HG03575 (cell line): ENCODE measurements around the gene RUVBL1.
"Not testable (repeated sequence)": the region's sequence is repeated elsewhere in the genome, so short reads cannot be mapped to it uniquely, and the experiment has no call there.

Source experiments
- ATAC-seq: cut with Tn5 transposase; IDR thresholded peaks from one replicate; pipeline ENCODE4 v1.9.1; 2021; ENCODE audit not compliant: unreplicated experiment, insufficient number of reproducible peaks, low FRiP score; ENCODE audit errors: extremely low read depth

The RUVBL1 gene

DNA sequence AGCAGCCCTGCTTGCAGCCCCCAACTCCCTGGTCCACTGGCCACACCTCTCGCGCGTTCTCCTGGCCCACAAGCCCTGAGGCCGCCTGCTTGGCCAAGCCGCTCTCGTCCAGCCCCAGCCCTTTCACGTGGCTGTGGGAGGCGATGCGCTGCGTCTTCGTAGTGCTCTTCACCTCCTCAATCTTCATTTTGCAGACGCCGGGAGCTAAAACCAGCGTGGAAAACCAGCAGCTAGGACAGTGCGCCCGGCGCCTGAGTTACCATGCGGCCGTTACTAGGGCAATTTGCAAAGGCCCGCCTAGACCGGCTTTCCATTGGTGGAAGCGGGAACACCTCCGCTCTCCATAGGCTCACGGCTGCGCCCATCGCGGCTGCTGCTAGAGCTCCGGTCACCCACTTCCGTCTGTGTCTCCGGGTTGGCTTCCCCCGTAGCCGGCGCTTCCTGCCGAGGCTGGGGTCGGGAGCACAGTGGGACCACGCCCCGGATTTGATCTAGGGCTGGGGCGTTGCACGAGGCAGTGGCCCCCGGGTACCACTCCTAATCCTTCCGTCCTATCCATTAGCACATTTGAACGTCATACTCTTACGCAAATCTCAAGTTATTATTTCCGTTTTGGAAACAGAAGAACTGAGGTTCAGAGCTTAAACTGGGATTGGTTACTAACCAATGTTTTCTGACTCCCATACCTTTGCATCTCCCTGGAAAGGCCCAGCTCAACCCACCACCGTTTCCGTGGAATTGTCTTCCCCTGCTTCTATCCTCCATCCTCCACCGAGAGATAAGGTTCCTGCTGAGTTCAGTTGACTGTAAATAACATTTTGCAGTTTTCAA is at the start of gene RUVBL1:
RUVBL1 (minus strand) TSS at position 275 of the 831 bp plus-strand sequence; CDS start at position 187, 88 bp downstream.
- ATAC-seq, result peak; percentile 68

DNA sequence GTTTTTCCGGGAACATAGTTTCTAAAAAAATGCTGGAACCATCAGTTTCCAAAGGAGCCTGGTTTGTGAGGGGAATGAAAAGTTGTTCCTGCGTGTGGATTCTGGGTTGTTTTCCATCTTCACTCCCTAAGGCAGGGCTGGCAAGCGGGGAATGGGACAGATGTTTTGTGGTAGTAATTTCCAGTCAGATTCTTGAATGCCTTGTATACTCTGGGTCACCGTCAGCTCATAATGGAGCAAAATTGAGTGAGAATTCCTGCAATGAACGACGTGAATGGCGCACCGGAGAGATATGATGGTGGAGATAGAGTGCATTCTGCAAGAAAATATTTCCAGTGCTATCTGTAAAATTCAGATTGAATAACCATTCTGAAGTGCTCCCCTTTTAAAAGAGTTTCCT is 49.6 kb upstream of the RUVBL1 start:
- ATAC-seq, result no peak

DNA sequence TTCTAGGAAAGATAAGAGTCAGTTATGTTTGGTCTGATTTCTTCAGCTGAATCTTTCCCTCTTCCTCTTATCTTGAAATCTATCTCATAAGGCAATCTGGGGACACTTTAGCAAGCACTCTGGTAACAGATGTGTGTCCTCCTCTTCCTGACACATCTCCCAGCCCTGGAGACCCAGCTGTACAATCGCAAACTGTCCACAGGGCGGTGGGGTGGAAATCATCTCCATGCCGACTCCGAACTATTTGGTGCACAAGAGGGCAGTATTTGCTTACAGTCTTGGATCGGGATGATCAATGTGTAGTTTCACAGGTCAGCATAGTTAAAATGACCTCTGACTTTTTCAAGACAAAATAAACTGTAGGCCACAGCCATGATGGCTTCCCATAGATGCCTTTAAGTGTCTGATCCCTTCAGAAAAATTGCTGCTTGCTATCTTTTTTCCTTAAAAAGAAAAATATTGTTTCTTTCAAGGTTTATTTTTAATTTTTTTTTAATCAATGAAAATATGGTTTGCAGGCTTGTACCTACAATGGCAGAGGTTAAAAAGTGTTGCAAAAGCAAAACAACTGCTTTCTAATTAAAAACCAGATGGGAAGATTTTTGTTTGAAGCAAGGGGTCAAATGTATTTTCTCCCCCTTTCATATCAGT is 47.4 kb upstream of the RUVBL1 start:
- ATAC-seq, result no peak

DNA sequence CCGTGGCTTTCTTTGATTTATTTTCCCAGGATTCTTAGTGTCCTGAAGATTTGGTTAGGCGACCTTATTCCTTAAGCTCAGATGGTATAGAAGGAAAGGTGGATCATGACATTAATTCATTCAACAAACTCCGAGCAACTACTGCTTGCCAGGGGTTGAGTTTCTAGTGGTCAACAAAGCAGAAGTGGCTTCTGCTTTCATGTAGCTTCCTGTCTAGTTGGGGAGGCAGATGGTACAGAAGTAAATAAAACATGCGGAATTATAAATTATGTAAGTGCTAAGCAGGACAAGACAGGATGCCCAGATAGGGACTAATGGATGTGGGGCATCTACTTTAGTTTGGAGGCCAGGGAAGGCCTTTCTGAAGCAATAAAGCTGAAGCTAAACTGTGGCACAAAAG is 45.2 kb upstream of the RUVBL1 start:
- ATAC-seq, result no peak

DNA sequence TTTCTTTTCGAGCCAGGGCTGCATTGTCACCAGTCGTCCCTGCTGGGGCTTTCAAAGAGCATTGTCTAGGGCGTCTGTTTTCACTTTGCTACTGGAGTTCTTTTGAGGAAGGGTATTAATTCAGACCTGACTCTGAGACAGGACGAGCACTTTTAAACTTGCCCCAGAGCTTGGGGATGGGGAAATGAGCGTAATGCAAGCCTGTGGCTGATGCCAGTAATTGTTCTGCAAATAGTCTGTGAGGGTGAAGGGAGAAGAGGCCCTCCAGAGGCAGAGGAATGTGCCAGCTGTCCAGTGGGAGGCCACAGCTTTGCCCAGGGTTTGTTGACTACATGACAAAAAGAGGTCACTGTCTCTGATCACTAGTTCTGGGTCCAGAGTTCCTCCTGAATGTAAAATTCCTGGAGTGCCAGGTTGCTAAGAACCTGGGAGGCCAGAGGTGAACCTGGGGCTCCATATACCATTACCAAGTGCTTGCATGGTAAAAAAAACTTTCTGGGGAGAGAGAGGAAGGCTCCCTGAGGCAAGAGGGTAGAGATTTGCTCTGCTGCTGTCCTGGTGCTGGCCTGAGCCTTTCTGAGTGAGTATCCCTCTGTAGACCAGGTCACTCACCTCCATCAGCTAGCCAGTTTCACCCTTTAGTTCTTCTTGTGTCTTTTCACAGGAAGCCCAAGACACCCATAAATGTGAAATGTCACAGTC is 44.5 kb upstream of the RUVBL1 start:
- ATAC-seq, result no peak

DNA sequence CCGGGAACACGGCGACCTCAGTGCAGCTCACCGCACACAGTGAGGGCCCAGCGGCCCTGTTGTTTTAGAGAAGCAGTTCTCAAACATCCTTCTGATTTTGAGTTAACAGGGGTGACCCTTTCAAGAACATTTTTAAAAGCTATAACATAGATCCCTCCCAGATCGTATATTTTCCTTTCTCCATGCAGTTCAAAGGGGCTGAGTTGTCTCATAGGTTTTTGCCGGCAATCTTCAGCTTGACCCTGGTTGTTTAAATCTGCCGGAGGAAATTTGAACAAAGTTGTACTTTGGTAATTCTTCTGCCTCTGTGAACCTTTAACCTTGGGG is 44.0 kb upstream of the RUVBL1 start:
- ATAC-seq, result no peak

DNA sequence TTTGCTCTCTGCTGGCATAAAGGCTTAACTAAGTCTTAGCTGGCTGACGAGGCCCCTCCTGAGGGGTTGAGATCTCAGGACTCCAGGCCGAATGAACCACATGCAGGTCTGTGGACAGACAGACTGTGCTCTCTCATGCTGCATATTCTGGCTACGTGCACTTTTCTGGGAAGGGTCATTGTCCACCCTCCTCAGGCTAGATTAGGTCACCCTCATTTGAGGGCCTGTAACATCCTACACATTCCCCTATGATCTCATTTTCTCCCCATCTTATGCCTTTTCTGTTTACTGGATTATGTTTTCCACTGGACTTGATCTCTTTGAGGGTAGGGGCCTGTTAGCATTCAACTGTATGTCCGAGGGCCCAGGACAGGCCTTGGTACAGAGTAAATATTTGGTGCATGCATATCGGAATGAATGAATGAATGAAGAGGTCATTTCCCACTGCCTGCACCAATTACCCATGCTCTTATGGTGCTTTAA is 43.4 kb upstream of the RUVBL1 start:
- ATAC-seq, result no peak

DNA sequence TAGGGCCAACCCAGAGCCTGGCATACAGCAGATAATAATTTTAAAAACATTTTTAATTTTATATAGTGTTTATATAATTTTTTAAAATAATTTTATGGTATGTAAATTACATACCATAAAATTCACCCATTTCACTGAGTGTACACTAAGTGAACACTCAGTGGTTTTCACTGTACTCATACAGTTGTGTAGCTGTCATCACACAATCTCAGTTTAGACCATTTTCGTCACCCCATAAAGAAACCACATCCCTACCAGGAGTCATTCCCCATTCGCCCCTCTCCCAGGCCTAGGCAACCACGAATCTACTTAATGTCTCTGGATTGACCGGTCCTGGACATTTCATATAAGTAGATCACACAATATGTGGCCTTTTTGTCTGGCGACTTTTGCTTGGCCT is 39.8 kb upstream of the RUVBL1 start:
- no peak for ATAC-seq

DNA sequence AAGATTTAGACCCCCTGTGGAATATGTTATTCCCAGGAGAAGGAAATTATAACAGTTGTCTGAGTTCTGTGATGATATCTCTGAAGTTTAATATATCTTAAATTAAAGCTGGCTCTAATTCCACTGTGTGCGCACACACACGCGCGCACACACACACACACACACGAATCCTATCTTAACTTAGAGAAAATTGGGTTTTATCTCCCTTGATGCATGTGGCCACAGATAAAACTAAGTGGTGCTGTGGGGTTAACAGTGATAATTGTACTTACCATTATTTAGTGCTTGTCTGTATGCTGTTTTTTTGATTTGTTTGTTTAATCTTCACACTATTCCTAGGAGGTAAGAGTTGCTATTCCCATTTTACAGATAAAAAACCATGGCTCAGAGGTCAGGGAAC is 37.0 kb upstream of the RUVBL1 start:
- no peak for ATAC-seq

DNA sequence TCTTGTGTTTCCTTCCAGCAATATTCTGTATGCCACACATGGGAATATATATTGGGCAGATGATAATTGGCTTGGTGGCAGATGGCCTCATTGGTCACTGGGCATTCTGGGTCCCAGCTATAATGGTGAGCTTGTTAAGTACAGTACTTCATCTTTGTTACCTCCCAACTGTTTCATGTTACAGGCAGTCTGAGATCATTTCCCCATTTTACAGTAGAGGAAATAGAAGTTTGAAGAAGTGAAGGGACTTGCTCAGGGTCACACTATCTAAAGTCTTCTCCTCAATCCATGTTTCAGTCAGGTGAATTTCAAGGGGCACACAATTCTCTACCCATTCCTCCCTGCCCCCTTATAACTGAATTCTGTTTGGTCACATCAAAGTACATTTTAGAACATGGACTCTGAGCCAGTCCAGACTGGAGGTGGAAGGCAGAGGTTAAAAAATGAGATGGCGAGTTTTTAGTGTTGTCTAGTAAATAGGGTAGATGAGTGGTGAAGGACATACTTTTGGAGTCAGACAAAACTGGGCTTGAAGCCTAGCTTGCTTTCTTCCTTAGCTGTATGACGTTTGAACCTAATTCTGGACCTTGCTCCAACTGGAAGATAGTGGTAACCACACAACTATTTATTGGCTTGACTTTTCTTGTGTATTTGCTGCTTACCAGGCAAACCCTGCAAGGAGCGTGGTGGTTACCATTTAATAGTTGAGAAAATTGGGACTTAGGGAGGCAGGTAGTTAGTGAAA is 32.2 kb upstream of the RUVBL1 start:
- no peak for ATAC-seq

DNA sequence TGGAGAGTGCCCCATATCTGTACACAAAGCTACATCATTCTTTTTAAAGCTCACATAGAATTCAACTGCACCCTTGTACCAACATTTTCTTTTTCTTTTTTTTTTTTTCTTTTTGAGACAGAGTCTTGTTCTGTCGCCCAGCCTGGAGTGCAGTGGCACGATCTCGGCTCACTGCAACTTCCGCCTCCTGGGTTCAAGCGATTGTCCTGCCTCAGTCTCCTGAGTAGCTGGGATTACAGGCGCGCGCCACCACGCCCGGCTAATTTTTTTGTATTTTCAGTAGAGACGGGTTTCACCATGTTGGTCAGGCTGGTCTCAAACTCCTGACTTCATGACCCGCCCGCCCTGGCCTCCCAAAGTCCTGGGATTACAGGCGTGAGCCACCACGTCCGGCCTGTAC is 30.7 kb upstream of the RUVBL1 start:
- not testable (repeated sequence) for ATAC-seq

DNA sequence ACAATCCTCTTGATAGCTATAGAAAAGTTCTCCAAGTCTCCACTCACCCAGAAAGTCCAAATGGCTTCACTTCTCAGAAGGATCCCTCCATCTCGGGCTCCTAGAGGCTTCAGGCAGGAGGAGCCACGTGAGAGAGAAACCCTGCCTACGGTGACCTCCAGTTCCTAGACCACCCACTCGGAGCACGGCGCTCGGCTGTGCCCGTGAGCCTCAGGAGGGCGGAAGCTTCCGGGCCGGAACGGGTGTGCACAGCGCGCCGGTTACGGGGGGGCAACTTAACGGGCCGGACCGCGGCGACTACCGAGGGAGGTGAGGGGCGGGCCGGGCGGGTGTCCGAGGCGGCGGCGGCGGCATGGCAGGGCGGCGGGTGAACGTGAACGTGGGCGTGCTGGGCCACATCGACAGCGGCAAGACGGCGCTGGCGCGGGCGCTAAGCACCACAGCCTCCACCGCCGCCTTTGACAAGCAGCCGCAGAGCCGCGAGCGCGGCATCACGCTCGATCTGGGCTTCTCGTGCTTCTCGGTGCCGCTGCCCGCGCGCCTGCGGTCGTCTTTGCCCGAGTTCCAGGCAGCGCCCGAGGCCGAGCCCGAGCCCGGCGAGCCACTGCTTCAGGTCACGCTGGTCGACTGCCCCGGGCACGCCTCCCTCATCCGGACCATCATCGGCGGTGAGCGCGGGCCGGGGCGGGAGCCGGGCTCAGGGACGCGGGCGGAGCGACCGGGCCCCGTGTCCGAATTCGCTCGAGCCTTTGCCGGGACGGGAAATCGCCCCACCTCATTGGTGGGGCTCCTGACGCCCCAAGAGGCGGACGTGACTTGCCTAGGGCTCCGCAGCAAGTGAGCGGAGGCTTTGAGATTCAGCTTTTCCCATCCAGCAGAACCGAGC is 29.8 kb upstream of the RUVBL1 start, which contains the start of gene EEFSEC:
EEFSEC (plus strand) TSS at position 326 of the 886 bp plus-strand sequence; CDS start at position 353, 27 bp downstream.
- no peak for ATAC-seq

DNA sequence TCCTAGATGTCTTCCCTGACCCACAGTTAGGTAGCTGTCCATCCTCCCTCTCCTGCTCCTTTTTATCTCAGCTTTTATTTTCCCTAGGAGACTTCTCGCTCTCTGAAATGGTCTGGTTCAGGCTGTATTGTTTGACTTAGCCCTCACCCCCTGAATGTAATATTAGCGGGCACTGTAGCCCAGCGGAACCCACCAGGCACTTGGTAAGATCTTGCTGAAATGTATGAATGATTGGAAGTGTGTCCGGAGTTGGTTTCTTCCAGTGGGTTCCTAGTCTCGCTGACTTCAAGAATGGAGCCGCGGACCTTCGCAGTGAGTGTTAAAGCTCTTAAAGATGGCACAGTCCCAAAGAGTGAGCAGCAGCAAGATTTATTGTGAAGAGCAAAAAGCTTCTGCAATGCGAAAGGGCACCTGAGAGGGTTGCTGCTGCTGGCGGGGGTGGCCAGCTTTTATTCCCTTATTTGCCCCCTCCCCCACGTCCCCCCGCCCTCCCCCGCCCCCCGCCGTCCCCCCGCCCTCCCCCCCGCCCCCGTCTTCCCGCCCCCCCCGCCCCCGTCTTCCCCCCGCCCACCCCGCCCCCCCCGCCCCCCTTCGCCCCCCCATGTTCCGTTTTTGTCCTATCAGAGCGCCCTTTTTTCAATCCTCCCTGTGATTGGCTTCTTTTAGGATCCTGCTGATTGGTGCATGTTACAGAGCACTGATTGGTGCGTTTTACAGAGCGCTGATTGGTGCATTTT is 29.0 kb upstream of the RUVBL1 start:
- ATAC-seq, result no peak

DNA sequence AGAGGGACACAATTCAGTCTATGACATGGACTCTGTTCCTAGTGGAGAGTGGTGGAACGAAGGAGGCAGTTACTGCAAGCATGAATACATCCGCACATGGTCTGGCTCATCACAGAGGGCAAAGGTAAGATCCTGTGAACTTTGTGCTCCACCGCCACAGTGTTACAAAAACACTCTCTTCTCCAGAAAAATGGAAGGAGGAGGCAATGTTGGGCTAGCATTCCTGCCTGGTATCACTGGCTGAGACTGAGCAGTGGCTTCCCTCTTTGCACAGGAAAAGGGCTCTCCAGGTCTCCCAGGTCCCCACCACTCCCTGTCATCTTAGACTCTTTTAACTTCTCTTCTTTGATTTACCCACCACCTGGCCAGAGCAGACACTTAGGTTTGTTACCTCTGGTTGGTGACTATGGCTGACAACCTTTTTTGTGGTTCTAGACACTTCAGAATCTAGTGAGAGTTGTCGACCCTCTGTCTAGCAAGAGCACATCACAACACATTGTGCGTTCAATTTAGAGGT is 28.2 kb upstream of the RUVBL1 start:
- no peak for ATAC-seq

DNA sequence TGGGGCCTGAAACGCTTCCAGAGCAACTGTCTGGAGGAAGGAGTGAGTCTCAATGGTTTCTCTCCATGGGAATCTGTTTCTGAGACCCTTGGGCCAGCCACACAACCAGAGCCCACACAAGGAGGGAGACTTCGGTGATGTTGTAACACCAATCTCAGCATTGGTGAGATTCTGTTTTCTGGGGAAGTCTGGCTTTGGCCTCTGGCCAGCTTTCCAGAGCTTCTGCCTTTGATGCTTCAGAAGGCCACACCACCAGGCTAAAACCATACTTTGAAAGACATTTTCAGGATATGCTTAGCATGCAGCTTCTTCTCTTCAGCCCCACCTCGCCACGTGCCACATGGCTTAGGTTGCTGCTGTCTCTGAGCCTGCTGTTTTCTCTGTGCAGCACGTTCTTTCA is 26.0 kb upstream of the RUVBL1 start:
- no peak for ATAC-seq

DNA sequence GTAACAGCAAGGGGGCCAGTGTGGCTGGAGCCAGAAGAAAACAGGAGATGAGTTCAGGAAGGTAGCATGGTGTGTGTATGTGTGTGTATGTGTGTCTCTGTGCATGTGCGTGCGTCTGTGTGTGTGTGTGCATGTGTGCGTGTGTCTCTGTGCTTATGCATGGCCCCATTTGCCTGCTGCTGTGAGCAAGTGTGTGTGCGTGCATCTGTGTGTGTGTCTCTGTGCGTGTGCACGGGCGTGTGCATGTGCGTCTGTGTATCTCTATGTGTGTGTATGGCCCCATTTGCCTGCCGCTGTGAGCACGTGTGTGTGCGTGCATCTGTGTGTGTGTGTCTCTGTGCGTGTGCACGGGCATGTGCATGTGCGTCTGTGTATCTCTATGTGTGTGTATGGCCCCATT is 22.6 kb upstream of the RUVBL1 start:
- ATAC-seq, result no peak

DNA sequence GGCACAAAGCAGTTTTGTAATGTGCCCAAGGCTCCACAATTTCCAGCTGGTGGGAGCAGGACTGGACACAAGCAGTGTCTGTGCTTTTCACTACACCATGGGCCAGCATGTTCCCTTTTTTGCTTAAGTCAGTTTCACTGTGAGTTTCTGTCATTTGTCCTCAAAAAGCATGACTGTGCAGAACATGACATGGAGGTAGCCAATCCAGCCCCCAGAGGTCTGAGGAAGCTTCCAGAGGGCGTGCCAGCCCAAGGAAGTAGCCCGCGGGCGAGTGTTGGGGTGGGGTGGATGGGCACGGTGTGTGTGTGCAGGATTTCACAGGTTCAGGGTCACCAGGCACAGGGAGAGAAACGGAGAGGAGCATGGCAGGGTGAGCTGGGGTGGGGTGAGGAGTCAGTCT is 21.7 kb upstream of the RUVBL1 start:
- no peak for ATAC-seq
